Head of caudate nucleus (tissue), 42 donors: ENCODE data around the gene DDX47.
"Not testable (repeated sequence)": the region's sequence is repeated elsewhere in the genome, so short reads cannot be mapped to it uniquely, and the experiment has no call there.

Experiments
- DNase-seq, 42 donors: peaks; one replicate each; pipeline versions ENCODE4 v3.0.0 to v3.0.0-alpha.2; 2020 to 2021; ENCODE audit warnings: mixed read lengths in 7 of 42
- intact Hi-C: fragments of 100-400 bp; cut with DNase I; formaldehyde crosslinking; loops from one replicate; pipeline ENCODE4 v1.15.0; 2022

The DDX47 gene

GRCh38 chr12:12794686-12795085 is 18.5 kb upstream of the DDX47 start:
- no peak for DNase-seq
- intact Hi-C loops: no loop called here

GRCh38 chr12:12796171-12796570 is 17.0 kb upstream of the DDX47 start:
- intact Hi-C loops: no loop called here
- DNase-seq: no peak

- DNase-seq: no peak
- intact Hi-C loops: no loop called here
Measured at GRCh38 chr12:12796928-12797793, 16.0 kb upstream of the DDX47 start.

GRCh38 chr12:12797794-12798152 is 15.4 kb upstream of the DDX47 start:
- DNase-seq: no peak
- intact Hi-C loops: no loop called here

- DNase-seq: no peak
- intact Hi-C loops: no loop called here
Measured at GRCh38 chr12:12798480-12798879, 14.7 kb upstream of the DDX47 start.

- no peak for DNase-seq
- intact Hi-C loops: no loop called here
Measured at GRCh38 chr12:12799163-12799920, 13.8 kb upstream of the DDX47 start.

- DNase-seq: no peak
- intact Hi-C loops: no loop called here
Measured at GRCh38 chr12:12800406-12801180, 12.6 kb upstream of the DDX47 start.

- intact Hi-C loops, DNase-seq: not testable (repeated sequence)
Measured at GRCh38 chr12:12801656-12802055, 11.5 kb upstream of the DDX47 start.

GRCh38 chr12:12803186-12803585 is 10.0 kb upstream of the DDX47 start:
- intact Hi-C loops: no loop called here

GRCh38 chr12:12804011-12804410 is 9.1 kb upstream of the DDX47 start:
- intact Hi-C loops: no loop called here
- DNase-seq: no peak

More at GRCh38 chr12:12803186-12803585, 10.0 kb upstream of the DDX47 start:
- DNase-seq: peak in 31 of 42 donors; percentile 13 to 68 (median 44)

GRCh38 chr12:12804432-12804886 is 8.7 kb upstream of the DDX47 start:
- intact Hi-C loops: no loop called here
- DNase-seq: no peak

- no peak for DNase-seq
- intact Hi-C loops: no loop called here
Measured at GRCh38 chr12:12806784-12807516, 6.2 kb upstream of the DDX47 start.

- DNase-seq, intact Hi-C loops: not testable (repeated sequence)
Measured at GRCh38 chr12:12807517-12807903, 5.6 kb upstream of the DDX47 start.

- DNase-seq: peak in 8 of 42 donors; percentile 16 to 46 (median 26)
- intact Hi-C loops: no loop called here
Measured at GRCh38 chr12:12807970-12808702, 5.0 kb upstream of the DDX47 start.

GRCh38 chr12:12810553-12811021 is 2.6 kb upstream of the DDX47 start:
- DNase-seq: no peak
- intact Hi-C loops: loop anchor here (10.0 kb wide), 1 partner anchor 174 kb away; no protein-coding TSS in a partner anchor

GRCh38 chr12:12811343-12811742 is 1.8 kb upstream of the DDX47 start:
- intact Hi-C loops: loop anchor here (10.0 kb wide), 1 partner anchor 173 kb away; no protein-coding TSS in a partner anchor
- no peak for DNase-seq

- DNase-seq: no peak
- intact Hi-C loops: loop anchor here (10.0 kb wide), 1 partner anchor 173 kb away; no protein-coding TSS in a partner anchor
Measured at GRCh38 chr12:12812174-12812573, 972 bp upstream of the DDX47 start.

- intact Hi-C loops: loop anchor here (10.0 kb wide), 1 partner anchor 172 kb away; no protein-coding TSS in a partner anchor
- DNase-seq: no peak
Measured at GRCh38 chr12:12812618-12813119, 477 bp upstream of the DDX47 start.
